Prostate gland (tissue), 2 donors: ENCODE measurements around the gene PLK4.

ENCODE experiments used
- POLR2A ChIP-seq: fragments of 450-650 bp; IDR thresholded peaks from one replicate; pipeline ENCODE4 v1.6.1; 2016; ENCODE audit warnings: antibody characterized with exemption, mild to moderate bottlenecking
- POLR2AphosphoS5 ChIP-seq: sonication (generic); formaldehyde crosslinking; IDR thresholded peaks from one replicate; pipeline ENCODE4 v1.6.1; 2017; ENCODE audit warnings: antibody characterized with exemption
- TF ChIP-seq, protein P1 (sequence below), 4 experiments: fragments of 200-600 bp in 2 of 4; fragments of 450-650 bp in 2 of 4; sonication (generic) in 2 of 4; IDR thresholded peaks; 1 replicate in 3 of 4; 2 replicates in 1 of 4; pipeline ENCODE4 v1.5.1; 2016 to 2019; ENCODE audit warnings: antibody characterized with exemption in 4 of 4, mild to moderate bottlenecking in 2 of 4, moderate library complexity in 2 of 4

DNA sequence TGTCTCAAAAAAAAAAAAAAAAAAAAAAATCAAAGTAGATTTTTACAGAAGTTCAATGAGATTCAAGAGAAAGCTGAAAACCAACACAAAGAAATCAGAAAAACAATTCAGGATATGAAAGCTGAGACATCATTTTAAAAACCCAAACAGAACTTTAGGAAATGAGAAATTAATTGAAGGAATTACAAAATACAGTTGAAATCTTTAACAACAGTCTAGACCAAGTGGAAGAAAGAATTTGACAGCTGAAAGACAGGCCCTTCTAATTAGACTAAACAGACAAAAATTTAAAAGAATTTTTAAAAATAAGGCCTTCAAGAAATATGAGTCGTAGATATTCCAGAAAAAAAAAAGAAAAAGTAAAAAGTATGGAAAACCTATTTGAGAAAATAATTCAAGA is 33.9 kb upstream of the PLK4 start:
- TF ChIP-seq, protein P1, sequence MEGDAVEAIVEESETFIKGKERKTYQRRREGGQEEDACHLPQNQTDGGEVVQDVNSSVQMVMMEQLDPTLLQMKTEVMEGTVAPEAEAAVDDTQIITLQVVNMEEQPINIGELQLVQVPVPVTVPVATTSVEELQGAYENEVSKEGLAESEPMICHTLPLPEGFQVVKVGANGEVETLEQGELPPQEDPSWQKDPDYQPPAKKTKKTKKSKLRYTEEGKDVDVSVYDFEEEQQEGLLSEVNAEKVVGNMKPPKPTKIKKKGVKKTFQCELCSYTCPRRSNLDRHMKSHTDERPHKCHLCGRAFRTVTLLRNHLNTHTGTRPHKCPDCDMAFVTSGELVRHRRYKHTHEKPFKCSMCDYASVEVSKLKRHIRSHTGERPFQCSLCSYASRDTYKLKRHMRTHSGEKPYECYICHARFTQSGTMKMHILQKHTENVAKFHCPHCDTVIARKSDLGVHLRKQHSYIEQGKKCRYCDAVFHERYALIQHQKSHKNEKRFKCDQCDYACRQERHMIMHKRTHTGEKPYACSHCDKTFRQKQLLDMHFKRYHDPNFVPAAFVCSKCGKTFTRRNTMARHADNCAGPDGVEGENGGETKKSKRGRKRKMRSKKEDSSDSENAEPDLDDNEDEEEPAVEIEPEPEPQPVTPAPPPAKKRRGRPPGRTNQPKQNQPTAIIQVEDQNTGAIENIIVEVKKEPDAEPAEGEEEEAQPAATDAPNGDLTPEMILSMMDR (IDR thresholded peaks at IDR 0.05), result no peak
- TF ChIP-seq POLR2AphosphoS5 (no peak), POLR2A (no peak)
